Stimulated activated CD4-positive, alpha-beta T cell treated with anti-CD3 and anti-CD28 coated beads, Interleukin-12 subunit alpha, Interleukin-12 subunit beta, amount 100 ng/mL, for 48 hours (primary cell): ENCODE data around the gene UBR7.
"Not testable (repeated sequence)": the region's sequence is repeated elsewhere in the genome, so short reads cannot be mapped to it uniquely, and the experiment has no call there.

ENCODE experiments used
- DNase-seq, 3 donors: peaks; one replicate each; pipeline ENCODE4 v3.0.0-alpha.2; 2020; ENCODE audit warnings: low read depth in 2 of 3, low spot score in 1 of 3

The UBR7 gene

DNA sequence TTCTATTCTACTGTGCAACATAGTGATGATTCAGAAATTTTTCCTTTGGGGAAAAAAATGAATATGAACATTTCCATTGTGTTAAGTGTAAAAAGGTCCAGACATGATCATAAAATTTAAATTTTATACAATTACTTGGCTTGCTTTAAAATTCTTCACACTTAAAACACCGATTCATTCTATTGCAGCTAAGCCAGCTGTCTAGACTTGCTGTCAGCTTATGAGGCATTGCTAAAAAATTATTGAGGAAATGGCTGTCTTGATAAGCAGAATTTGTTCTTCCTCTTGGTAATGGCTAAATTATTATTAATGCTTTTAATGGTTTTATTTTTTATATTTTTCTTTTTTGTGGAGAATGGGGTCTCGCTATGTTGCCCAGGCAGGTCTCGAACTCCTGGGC lies 20.1 kb upstream of the UBR7 start:
- no peak for DNase-seq

GRCh38 chr14:93195316-93195999 lies 11.6 kb upstream of the UBR7 start:
- DNase-seq, result no peak

DNA sequence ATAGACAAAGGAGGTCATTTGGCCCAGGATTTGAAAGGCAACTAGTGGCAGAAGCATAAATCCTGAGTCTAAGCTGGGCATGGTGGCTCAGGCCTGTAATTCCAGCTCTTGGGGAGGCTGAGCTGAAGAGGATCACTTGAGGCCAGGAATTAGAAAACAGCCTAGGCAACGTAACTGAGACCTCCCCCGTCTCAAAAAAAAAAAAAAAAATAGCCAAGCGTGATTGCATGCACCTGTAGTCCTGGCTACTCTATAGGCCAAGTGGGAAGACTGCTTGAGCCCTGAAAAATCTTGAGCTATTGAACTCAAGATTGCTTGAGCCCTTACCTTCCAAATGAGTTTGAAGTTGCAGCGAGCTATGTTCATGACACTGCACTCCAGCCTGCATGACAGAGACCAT lies 8.0 kb upstream of the UBR7 start:
- DNase-seq, result no peak

GRCh38 chr14:93200553-93200952 lies 6.5 kb upstream of the UBR7 start:
- no peak for DNase-seq

GRCh38 chr14:93201155-93201704 lies 5.8 kb upstream of the UBR7 start:
- no peak for DNase-seq

DNA sequence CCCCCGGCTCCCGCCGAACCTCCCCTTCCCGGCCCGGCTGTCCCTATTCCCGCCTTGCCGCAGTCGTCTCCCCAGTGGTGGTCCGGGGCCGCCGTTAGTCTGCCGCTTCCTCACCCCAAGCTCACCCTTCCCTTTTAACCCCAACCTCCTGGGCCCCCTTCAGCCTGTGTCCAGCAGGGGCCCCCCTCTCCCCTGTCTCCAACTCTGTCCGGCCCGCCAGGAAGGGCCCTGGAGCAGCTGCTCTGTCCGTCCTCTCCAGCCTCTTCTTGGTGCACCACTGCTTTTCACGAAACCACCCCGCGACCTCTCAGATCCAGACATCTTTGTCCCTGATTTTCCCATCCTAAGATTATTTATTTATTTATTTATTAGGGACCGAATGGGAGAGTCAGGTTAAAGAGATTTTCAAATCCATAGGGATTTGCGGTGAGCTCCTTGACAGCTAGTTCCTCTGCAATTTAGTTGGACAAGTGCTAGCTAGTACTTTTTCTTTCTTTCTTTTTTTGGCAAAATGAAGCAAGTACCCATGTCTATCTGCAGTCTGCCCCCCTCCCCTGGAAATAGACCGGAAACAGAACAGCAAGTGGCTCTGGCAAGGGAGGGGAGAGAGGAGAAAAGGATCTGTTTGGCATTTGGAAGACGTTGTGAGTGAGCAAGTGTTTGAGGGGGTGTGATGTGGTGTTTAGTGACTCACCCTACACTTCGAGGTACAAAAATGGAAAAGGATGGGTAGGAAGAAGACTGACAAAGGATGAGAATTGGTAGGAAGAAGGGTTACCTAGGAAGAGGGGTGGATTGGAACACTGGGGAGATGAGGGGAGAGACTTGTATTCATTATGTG lies 632 bp downstream of the UBR7 start:
- DNase-seq, result peak in 1 of 3 donors; percentile 20

- no peak for DNase-seq
These were observed 5.4 kb downstream of the UBR7 start for GRCh38 chr14:93212432-93212831.

- no peak for DNase-seq
These were observed 7.5 kb downstream of the UBR7 start for GRCh38 chr14:93214598-93214997.

DNA sequence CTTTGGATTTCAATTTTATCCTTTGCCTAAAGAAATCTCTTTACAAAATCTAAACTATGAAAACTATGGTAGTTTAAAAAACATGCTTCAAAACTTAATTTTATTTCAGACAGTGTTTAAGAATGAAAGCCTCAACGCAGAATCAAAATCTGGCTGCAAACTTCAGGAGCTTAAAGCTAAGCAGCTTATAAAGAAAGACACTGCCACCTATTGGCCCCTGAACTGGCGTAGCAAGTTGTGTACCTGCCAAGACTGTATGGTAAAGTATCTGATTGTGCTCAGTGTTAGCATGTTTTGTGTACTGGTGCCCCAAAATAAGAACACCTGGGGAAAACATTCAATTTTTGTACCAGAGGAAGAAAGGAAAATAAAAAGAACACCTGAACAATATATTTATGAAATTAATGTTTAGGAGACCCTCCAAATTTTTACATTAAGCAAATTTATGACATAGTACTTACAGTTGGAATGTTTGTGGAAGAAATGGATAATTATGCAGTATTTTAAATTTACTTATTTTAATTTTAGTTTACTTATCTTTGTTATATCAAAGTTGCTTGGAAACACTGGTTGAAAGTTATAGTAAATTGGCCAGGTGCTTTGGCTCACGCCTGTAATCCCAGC lies 12.2 kb downstream of the UBR7 start:
- DNase-seq, result peak in 1 of 3 donors; percentile 20

- no peak for DNase-seq
These were observed 13.5 kb downstream of the UBR7 start for GRCh38 chr14:93220509-93220908.

- DNase-seq, result no peak
These were observed 16.5 kb downstream of the UBR7 start for GRCh38 chr14:93223565-93223964.

- no peak for DNase-seq
These were observed 21.5 kb downstream of the UBR7 start for GRCh38 chr14:93228550-93228949.

- DNase-seq, result no peak
These were observed 23.5 kb downstream of the UBR7 start for GRCh38 chr14:93230539-93230938.

GRCh38 chr14:93231129-93231979 lies 24.3 kb downstream of the UBR7 start:
- no peak for DNase-seq

GRCh38 chr14:93232159-93232558 lies 25.1 kb downstream of the UBR7 start:
- DNase-seq, result no peak

DNA sequence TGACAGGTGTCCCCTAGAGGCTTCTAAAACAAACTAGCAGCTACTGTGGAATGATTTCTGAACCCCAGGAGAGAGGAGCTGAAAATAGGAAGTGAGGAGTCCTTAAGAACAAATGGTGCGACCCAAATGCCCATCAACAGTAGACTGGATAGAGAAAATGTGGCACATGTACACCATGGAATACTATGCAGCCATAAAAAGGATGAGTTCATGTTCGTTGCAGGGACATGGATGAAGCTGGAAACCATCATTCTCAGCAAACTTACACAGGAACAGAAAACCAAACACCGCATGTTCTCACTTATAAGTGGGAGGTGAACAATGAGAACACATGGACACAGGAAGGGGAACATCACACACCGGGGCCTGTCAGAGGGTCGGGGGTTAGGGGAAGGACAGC lies 26.0 kb downstream of the UBR7 start:
- not testable (repeated sequence) for DNase-seq

DNA sequence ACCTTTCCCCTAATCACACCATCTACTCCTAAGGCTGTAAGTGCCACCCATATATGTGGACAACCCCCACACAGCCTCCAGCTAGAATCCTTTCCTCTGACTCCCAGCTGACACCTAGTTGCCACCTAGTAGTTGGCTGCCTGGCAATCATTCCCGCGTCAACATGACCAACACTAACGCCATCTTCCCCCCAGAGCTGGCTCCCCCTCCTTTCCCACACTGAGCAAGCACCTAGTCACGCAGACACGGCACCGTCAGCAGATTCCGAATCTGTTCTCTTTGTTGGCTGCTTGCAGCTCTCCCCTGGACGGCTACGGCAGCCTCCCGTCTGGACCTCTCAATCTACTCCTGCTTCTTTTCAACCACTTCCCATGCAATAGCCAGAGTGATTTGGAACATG lies 27.7 kb downstream of the UBR7 start:
- no peak for DNase-seq

DNA sequence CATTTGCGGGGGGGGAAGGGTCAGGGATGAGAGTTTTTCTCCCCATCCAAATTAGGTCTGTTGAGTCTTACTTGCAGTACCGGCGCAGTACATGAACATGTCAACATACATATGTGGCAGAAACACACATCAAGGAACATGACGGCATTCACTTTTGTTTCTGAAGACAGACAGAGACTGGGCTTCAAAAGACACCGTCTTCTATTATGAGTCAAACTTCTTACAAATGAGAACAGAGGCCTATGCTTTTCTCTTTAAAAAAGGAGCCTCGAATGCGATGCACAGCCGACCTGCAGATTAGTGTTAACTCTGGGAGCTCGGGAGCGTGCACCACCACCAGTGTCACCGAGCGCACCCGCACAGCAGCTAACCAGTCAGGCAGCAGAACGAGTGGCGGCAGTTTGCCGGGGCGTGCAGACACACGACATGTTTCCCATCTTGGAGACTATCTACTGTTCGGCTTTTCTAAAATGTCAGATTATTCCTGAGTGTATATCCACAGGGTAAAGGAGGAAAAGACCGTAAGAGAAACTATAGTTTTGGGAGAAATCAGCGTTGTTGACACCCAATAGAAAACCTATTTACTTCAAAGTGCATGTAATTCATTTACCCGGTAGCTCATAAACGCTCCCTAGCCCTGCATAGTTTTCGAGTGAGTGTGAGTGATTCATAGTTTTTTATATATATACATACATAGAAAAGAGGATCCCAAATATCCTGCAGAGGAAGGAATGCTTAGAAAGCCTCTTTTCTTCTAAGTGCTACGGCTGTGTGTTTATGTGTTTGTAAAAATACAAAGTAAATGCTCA lies 33.0 kb downstream of the UBR7 start:
- DNase-seq, result no peak

DNA sequence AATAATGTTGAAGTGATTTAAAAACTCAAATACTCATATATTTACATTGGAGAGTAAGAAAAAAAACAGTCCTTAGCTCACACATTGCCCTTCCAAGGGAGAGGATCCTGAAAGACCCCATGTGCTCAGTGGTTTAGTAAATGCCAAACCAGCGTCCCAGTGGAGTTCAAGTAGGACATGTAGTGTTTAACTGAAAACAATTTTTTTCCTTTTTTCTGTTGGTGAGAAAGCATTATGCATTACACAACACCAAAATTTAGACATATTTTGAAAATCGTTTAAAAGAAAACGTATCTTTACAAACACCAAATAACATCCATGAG lies 33.6 kb downstream of the UBR7 start:
- no peak for DNase-seq

DNA sequence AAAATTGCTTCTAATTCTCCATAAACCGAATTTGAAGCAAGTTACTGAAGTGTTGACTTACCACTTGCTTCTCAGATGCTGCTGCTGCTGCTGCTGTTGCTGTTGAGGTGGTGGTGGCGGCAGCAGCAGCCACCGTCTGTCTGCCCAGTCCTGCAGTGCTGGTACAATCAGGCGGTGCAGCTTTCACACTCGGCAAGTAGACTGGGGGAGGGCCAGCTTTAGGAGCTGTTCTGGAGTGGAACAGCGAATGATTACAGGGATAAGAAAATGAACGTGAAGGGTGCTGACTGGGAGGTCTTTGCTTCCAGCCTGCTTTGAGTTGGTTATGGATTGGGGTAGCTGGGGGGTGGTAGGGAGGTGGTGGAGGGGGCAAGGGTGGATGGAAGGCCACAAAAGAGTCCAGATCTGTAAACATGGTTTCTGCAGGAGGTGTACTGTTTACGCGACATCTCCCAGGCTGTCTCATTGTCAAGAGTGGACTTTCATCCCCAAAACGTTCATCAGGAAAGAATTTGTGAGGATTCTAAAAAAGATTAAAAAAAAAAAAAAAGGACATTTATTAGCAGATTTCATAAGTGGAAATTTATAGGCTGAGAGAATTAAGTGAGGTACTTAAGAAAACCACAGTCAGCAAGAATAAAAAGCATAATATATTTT lies 38.8 kb downstream of the UBR7 start:
- no peak for DNase-seq
